ENCODE results near the gene HSP90AB1.

Gene HSP90AB1

DNA sequence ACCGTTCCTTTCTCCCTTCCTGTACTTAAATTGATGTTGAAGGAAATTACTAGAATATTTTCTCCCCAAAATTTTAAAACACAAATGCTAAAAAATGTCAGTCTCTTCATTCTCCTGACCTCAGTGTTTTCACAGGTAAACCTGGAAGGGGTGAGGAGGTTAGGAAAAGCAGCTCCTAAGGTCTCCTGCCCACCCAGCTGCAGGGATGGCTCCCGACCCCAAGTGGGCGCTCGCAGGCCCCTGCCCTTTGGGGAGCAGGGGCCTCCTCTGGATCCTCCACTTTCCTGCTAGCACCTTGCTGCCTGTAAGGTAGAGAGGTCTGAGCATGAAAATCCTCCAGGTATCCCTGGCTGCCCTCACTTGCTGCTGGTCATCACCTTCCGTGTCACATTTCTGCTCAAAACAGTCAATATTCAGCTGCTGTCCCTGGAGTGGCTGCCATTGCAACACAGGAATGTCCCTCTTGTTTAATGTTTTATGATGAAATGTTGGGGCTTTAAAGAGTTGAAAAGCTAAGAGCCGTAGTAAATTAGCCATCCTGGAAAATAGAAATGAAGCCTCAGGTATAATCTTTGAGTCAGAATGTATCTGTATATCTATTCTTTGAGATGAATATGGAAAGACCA, 10.9 kb upstream of the HSP90AB1 start:
- DNase-seq, result no peak

- DNase-seq, result peak; percentile 98
These were observed 9.7 kb upstream of the HSP90AB1 start for GRCh38 chr6:44237021-44237812.

DNA sequence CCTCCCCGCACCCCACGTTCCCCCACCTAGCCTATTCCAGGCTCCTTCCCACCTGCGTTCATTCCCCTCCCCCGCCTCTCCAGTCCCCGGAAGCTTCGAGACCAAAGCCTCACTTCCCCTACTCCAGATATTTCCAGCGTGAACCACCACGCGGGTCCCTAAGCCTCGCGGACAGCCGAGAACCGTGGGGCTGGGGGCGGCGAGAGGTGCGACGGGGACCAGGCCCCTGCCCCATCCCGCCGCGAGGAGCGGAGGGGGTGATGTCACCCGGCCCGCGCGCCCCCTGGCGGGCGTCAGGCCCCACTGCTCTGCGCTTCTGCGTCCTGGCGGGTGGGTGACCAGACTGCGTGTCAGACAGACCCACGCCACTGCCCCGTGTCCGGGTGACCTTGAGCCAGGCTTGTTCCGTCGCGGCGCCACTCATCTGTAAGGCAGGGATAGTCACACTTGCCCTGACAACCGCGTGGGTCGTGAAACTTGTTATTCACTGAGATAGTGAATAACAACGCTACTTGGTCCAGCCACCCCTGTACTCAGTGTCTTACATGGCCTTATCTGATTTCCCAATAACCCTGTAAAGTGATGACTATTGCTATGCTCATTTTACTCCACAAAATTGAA, 9.0 kb upstream of the HSP90AB1 start:
- peak in 1 of 2 experiments; percentile 71 for DNase-seq

DNA sequence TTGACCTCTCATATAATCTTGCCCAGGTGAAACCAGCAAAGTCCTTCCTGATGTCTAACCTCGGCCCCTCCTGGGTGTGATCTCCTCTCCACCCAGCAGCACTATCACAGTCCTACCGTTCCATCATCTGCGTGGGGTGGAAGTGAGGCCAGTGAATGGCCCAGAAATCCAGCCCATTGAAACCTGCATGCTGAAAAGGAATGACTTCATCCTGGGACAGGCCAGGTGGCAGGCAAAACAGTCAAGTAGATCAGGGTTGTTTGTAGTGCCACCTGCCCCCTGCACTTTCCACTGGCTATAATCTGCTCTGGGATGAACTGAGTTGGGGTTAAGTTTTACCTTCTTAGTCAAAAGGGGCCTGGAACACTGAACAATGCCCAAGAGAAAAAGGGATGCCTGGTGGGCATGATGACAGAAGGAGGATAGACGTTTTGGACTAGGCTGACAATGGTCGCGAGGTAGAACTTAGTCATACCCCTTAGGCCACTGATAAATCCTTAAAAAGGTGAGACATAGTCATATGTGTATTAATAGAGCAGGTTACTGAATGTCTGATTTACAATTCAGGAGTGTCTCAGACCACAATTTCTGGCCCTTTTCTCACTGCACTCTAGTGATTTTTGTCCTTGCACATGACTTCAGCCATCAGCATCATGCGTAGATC, 8.1 kb upstream of the HSP90AB1 start:
- DNase-seq, result no peak

DNA sequence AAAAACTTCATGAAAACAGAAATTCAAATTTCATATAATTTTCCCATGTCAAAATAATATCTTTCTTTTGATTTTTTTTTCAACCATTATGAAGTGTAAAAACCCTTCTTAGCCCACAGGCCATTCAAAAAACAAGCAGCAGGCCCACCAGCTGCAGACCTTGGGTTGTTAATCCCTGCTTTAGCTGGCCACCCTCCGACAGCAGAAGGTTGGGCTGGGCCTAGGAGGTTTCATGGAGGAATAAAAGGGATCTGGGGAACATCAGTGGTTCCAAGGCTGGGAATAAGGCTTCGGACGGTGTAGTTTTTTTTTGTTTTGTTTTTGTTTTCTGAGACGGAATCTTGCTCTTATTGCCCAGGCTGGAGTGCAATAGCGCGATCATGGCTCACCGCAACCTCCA, 3.6 kb upstream of the HSP90AB1 start:
- DNase-seq, result no peak

- DNase-seq, result no peak
These were observed 1.4 kb upstream of the HSP90AB1 start for GRCh38 chr6:44245391-44245911.

DNA sequence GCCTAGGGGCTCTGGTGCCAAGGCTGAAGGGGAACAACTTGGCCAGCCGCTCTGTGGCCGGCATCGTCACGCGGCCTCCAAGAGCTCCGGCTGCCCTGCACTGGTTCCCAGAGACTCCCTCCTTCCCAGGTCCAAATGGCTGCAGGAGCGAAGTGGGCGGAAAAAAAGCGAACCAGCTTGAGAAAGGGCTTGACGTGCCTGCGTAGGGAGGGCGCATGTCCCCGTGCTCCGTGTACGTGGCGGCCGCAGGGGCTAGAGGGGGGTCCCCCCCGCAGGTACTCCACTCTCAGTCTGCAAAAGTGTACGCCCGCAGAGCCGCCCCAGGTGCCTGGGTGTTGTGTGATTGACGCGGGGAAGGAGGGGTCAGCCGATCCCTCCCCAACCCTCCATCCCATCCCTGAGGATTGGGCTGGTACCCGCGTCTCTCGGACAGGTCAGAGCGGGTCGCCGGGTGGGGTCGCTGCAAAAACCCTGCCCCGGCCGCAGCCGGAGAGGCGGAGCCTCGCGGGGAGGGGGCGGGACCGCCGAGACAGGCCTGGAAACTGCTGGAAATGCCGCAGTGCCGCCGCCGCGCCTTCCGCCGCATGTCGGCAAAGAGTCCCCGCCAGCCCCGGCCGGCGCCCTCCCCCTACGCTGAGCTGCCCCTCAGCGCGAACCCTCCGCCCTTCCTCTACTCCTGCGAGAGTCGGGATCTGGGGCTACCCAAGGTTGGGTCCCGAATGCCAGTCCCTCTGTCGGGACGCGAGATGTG, 814 bp upstream of the HSP90AB1 start:
- peak; percentile 45 to 70 for DNase-seq

- DNase-seq, result peak; percentile 20 to 68
These were observed 719 bp downstream of the HSP90AB1 start for GRCh38 chr6:44247338-44248302.

DNA sequence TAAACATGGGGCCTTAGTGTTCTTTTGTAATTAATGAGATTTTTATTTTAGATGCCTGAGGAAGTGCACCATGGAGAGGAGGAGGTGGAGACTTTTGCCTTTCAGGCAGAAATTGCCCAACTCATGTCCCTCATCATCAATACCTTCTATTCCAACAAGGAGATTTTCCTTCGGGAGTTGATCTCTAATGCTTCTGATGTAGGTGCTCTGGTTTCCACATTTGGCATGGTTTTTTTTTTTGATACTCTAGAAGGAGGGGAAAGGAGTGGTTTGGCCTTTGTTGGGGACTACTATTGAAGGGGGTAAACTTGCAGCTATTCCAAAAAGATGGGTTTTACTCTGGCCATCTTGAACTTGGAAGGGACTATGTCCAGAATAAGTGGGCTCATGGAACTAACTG, 1.7 kb downstream of the HSP90AB1 start:
- DNase-seq, result no peak

DNA sequence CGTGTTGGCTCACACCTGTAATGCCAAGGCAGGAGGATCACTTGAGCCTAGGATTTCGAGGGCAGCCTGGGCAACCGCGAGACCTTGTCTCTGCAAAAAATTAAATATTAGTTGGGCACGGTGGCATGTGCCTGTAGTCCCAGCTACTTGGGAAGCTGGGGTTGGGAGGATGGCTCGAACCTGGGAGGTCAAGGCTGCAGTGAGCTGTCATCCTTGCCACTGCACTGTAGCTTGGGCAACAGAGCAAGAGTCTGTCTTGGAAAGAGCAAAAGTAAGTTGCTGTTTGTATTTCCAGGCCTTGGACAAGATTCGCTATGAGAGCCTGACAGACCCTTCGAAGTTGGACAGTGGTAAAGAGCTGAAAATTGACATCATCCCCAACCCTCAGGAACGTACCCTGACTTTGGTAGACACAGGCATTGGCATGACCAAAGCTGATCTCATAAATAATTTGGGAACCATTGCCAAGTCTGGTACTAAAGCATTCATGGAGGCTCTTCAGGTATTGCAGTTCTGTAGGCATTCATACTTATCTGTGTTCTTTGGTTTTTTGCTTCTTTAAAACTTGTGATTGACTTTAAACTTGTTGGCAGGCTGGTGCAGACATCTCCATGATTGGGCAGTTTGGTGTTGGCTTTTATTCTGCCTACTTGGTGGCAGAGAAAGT, 2.3 kb downstream of the HSP90AB1 start:
- no peak for DNase-seq

DNA sequence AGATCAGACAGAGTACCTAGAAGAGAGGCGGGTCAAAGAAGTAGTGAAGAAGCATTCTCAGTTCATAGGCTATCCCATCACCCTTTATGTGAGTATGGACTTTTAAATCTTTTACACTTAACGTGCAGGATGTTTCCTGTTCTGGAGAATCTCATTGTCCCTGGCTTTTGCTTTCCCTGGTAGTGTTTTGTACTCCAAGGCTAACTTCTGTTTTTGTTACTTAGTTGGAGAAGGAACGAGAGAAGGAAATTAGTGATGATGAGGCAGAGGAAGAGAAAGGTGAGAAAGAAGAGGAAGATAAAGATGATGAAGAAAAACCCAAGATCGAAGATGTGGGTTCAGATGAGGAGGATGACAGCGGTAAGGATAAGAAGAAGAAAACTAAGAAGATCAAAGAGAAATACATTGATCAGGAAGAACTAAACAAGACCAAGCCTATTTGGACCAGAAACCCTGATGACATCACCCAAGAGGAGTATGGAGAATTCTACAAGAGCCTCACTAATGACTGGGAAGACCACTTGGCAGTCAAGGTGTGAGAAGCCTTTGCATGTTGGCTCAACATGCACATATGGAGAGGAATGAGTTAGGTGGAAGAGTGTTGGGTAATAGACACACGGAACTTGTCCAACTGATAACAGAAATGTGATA, 3.3 kb downstream of the HSP90AB1 start:
- no peak for DNase-seq

GRCh38 chr6:44250718-44251123, 3.8 kb downstream of the HSP90AB1 start:
- DNase-seq, result no peak

GRCh38 chr6:44251576-44252524, 4.9 kb downstream of the HSP90AB1 start:
- DNase-seq, result no peak

DNA sequence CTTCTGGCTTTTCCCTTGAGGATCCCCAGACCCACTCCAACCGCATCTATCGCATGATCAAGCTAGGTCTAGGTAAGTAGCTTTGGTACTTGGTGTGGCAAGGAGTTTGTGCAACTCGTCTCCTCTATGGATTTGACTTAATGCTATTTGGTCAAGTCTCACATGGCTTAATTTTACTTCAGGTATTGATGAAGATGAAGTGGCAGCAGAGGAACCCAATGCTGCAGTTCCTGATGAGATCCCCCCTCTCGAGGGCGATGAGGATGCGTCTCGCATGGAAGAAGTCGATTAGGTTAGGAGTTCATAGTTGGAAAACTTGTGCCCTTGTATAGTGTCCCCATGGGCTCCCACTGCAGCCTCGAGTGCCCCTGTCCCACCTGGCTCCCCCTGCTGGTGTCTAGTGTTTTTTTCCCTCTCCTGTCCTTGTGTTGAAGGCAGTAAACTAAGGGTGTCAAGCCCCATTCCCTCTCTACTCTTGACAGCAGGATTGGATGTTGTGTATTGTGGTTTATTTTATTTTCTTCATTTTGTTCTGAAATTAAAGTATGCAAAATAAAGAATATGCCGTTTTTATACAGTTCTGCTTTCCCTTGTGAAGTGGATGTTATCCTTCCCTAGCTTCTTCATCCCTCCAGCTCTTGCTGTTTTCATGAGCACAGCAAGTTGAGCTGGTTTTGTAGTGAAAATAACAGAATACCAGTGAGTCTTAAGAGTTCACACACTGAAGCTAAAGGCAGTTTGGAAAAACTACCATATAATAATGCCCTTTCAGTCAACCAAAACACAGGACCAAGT, 6.6 kb downstream of the HSP90AB1 start:
- DNase-seq, result peak; percentile 26 to 50

DNA sequence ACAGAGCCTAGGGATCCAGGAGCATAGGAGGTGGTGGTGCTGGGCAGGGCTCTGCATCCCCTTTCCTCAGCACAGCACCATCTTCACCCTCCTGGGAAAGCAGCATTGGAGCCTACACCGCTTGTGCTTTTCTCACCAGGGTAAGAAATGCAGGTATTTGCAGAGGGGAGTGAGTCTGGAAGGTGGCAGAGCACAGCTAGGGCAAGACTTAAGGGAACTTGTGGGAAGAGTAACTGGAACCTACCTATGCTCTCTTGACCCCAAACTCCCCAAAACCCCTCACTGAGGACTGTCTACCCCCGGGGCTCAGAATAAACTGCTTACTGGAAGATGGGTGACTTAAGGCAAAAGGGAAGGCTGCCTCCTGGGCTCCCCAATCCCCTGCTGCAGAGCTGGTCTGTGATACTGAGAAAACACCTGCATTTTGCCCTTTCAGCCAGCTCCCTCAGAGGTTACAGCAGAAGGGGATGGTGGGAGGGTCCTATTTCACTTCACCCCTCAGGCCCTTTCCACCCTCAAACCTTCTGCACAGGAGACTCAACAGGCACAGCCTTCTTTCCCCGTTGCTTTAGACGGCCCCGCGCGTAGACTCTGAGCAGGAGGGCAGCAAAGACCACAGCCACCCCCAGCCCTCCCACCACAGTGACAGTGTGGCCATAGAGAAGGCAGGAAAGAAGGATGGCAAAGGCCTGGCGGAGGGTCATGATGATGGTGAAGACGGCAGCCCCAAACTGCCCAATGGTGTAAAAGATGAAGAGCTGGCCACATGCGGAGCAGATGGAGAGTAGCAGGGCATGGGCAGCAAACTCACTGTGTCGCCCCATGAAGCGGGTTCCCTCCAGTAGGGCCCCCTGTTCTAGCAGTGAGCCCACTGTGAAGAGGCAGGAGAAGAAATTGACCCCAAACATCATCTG, 7.5 kb downstream of the HSP90AB1 start:
- no peak for DNase-seq

- no peak for DNase-seq
These were observed 8.4 kb downstream of the HSP90AB1 start for GRCh38 chr6:44255105-44255808.
